Stimulated activated effector memory CD8-positive, alpha-beta T cell treated with anti-CD3 and anti-CD28 coated beads, Interleukin-12 subunit alpha, Interleukin-12 subunit beta, amount 100 ng/mL, for 72 hours (primary cell): Measurements from ENCODE around the gene CDK6.

ENCODE experiments used
- ATAC-seq: fragments of 150-1000 bp; cut with Tn5 transposase; 2 replicates; pipeline ENCODE4 v1.10.0; 2021
- DNase-seq, 2 donors: peaks; one replicate each; pipeline ENCODE4 v3.0.0; 2021 to 2022; ENCODE audit warnings: low spot score in 2 of 2
- H3K27ac Mint-ChIP-seq: one replicate; pipeline ENCODE4 v1.8.0; 2022; ENCODE audit warnings: mild to moderate bottlenecking, mixed read lengths
- H3K36me3 Mint-ChIP-seq: one replicate; pipeline ENCODE4 v1.8.0; 2022; ENCODE audit warnings: mild to moderate bottlenecking, mixed read lengths
- H3K4me1 Mint-ChIP-seq: one replicate; pipeline ENCODE4 v1.8.0; 2022; ENCODE audit warnings: mixed read lengths
- H3K4me3 Mint-ChIP-seq: one replicate; pipeline ENCODE4 v1.8.0; 2022; ENCODE audit warnings: mild to moderate bottlenecking, mixed read lengths
- H3K9me3 Mint-ChIP-seq: one replicate; pipeline ENCODE4 v1.8.0; 2022; ENCODE audit warnings: mixed read lengths

CDK6 gene

DNA sequence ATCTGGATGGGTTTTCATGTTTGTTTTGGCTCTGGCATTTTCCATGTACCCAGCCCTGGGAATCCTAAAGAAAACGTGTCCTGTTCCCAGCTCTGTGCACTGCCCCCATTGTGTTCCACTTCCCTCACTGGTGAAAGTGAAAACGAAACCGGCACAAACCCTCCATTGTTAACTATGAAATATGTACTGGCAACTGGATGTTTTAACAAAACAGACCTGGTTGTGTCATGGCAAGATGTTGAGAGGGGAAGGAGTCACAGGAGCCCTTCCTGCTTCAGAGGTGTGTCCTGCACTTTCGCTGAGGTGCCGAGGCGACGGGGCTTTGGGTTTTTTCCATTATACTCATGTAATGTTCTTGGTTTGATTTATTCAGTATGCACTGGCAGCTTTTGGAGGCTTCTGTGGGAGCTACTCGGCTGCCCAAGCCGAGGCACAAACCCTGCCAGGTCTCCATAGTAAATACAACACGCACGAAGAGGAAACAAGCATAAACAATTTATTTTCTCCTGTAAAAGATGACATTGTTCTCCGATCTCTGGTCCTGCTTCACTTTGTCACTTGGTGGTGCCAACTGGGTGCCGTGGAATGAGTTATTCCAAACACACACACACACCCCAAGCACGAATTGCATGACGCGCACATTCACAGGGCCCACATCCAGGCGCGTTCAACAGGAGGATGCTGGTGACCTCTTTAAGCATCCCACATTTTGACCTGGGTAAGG, 118.2 kb downstream of the CDK6 start:
- peaks cover 97% of the 10 kb centered on the region for H3K36me3 Mint-ChIP-seq
- ATAC-seq (peak; percentile 94), DNase-seq (peak in 1 of 2 donors; percentile 66)
- peaks cover 59% of the 10 kb centered on the region for H3K4me1 Mint-ChIP-seq
- peak overlapping the region; percentile 63 for H3K27ac Mint-ChIP-seq
- peak overlapping the region; percentile 56 for H3K4me3 Mint-ChIP-seq
- H3K9me3 Mint-ChIP-seq = no peaks in the 10 kb centered on the region

DNA sequence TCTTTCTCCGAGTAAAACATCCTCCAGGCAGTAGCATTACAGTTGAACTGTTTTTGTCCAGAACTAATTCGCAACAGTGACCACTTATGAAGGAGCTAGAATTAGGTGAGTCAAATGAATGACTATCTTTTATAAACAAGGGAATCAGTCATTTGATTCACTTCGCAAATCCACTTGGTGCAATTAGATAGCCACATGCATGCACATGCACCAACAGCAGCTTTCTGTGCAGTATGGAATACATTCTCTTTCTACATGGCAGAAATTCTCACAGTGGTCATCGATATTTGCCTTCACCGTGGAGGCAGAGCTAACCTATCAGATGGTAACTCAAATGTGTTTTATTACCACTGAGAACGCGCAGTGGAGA, 118.8 kb downstream of the CDK6 start:
- DNase-seq = no peak
- peak overlapping the region; percentile 56 for H3K4me3 Mint-ChIP-seq

DNA sequence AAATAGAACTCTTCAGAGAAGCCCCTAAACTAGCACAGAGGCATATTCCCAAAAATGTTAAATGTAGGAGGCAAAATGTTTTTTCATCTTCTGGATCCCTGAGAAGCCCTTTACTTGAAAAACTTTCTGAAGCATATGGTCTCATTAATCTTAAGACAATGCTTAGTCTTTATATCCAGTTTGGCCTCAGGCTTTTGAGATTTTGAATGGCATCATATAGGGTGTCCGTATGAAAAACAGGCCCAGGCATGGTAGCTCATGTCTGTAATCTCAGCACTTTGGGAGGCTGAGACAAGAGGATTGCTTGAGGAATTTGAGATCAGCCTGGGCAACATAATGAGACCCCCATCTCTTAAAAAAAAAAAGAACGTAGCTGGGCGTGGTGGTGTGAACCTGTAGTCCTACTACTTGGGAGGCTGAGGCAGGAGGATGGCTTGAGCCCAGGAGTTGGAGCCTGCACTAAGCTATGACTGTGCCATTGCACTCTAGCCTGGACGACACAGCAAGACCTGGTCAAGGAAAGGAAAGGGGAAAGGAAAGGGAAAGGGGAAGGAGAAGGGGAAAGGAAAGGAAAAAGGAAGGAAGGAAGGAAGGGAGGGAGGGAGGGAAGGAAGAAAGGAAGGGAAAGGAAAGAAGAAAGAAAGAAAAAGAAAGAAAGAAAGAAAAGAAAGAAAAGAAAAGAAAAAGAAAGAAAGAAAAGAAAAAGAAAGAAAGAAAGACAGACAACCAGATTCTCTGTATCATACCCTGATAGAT, 119.4 kb downstream of the CDK6 start:
- Mint-ChIP-seq H3K27ac (no peak overlapping the region), H3K4me3 (no peak overlapping the region), H3K9me3 (no peaks in the 10 kb centered on the region), H3K4me1 (peaks cover 49% of the 10 kb centered on the region), H3K36me3 (peaks cover 97% of the 10 kb centered on the region)
- ATAC-seq (no peak), DNase-seq (no peak)

More for the DNA sequence above, 118.8 kb downstream of the CDK6 start:
- H3K4me1 Mint-ChIP-seq = peaks cover 54% of the 10 kb centered on the region
- no peak for ATAC-seq
- peak overlapping the region; percentile 63 for H3K27ac Mint-ChIP-seq
- no peaks in the 10 kb centered on the region for H3K9me3 Mint-ChIP-seq
- H3K36me3 Mint-ChIP-seq = peaks cover 97% of the 10 kb centered on the region

DNA sequence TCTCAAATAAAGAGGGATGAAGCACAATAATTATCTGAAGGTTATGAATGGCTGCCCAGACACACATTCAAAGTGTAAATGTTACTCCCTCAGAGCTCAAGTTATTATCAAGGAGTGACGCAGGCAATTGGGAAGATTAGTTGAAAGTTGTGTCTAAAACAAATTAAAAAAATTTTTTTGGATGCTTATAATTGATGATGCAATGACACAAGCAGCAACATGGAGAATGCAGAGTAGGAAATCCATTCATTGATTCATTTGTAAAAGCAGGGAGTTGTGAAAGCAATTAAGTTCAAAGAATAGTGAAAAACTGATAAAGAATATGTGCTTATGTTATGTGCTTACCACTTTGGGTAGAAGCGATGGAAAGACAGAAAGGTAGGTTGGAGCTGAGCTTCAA, 120.4 kb downstream of the CDK6 start:
- peaks cover 100% of the 10 kb centered on the region for H3K36me3 Mint-ChIP-seq
- ATAC-seq (no peak), DNase-seq (no peak)
- no peaks in the 10 kb centered on the region for H3K9me3 Mint-ChIP-seq
- H3K4me3 Mint-ChIP-seq = no peak overlapping the region
- peak overlapping the region; percentile 13 for H3K27ac Mint-ChIP-seq
- H3K4me1 Mint-ChIP-seq = peaks cover 46% of the 10 kb centered on the region

DNA sequence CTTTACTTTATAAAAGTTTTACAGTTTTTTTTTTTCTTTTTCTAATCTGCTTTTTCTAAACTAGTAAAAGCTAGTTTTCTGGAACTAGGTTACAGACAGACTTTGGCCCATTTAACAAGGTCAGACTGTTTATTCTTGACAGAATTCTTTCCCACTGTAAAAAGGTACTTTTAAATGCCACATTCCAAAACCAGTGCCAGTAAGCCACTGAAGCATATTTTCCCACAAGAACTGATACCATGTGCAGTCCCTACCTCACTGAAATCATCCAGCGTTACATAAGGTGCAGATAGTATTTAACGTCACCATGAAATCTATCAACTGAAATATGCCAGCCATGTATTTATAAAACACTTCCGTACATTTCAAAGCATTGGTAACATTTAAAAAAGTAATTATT, 121.6 kb downstream of the CDK6 start:
- Mint-ChIP-seq H3K9me3 (no peaks in the 10 kb centered on the region), H3K27ac (no peak overlapping the region), H3K36me3 (peaks cover 100% of the 10 kb centered on the region), H3K4me1 (peaks cover 46% of the 10 kb centered on the region), H3K4me3 (no peak overlapping the region)
- no peak for ATAC-seq
- DNase-seq = no peak

DNA sequence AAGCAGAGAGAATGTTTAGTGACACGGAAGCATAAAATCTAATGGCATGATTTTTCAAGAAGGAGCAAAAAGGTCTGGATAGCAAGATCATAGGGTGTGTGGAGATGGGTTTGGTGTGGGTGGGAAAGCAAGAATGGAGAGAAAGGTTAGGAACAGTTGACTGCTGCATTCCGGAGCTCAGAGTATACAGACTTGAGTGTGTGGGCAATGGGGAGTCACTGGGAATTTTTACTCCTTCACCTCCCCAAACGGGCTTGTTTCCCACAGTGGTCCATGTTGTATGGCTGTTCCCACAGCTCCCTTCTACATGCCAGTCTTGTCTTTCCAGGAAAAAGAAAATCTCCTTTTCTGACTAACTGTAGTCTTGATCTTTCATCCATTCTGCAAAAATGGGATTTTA, 122.1 kb downstream of the CDK6 start:
- DNase-seq (no peak), ATAC-seq (no peak)
- Mint-ChIP-seq H3K9me3 (no peaks in the 10 kb centered on the region), H3K27ac (no peak overlapping the region), H3K4me3 (no peak overlapping the region), H3K4me1 (peaks cover 45% of the 10 kb centered on the region), H3K36me3 (peaks cover 97% of the 10 kb centered on the region)

DNA sequence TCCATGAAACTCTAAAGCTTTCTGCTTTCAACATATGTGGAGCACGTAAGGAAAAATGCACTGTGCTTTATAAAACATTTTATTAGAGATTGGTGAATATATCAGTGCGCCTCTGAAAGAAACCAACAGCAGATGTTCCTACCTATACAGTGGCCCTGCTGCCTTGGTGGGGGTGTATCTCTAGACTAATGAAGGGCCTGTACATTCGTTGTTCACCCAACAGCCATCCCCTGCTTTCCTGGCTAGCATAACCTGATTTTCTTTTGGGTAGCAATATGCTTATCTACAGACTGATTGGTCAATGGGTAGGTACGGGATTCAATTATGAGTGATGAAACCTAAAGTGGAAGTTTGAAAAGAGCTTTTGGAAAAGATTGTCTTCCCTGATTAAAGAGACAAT, 126.5 kb downstream of the CDK6 start:
- no peak for DNase-seq
- H3K4me1 Mint-ChIP-seq = peaks cover 50% of the 10 kb centered on the region
- H3K4me3 Mint-ChIP-seq = no peak overlapping the region
- no peaks in the 10 kb centered on the region for H3K9me3 Mint-ChIP-seq
- peaks cover 96% of the 10 kb centered on the region for H3K36me3 Mint-ChIP-seq
- no peak for ATAC-seq
- no peak overlapping the region for H3K27ac Mint-ChIP-seq

DNA sequence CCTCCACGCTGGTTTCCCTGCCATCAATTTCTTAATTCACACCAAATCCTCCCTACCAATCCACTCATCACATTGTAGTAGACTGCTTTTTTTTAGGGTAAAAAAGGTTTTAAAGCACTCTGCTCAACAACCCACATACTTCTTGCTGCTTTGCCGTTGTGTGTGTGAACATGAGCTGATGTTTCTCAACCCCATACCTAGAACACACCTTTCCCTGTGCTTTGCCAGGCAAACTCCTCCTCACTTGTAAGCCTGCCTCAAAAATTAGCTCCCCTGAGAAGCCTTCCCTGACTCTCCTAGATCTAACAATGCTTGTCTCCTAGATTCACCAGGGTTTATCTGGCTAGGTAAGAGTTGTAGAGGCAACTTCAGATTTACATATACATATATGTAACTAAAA, 127.2 kb downstream of the CDK6 start:
- DNase-seq = no peak
- ATAC-seq = no peak
- H3K4me3 Mint-ChIP-seq = peak overlapping the region; percentile 39
- peak overlapping the region; percentile 88 for H3K27ac Mint-ChIP-seq
- H3K36me3 Mint-ChIP-seq = peaks cover 96% of the 10 kb centered on the region
- no peaks in the 10 kb centered on the region for H3K9me3 Mint-ChIP-seq
- H3K4me1 Mint-ChIP-seq = peaks cover 47% of the 10 kb centered on the region

DNA sequence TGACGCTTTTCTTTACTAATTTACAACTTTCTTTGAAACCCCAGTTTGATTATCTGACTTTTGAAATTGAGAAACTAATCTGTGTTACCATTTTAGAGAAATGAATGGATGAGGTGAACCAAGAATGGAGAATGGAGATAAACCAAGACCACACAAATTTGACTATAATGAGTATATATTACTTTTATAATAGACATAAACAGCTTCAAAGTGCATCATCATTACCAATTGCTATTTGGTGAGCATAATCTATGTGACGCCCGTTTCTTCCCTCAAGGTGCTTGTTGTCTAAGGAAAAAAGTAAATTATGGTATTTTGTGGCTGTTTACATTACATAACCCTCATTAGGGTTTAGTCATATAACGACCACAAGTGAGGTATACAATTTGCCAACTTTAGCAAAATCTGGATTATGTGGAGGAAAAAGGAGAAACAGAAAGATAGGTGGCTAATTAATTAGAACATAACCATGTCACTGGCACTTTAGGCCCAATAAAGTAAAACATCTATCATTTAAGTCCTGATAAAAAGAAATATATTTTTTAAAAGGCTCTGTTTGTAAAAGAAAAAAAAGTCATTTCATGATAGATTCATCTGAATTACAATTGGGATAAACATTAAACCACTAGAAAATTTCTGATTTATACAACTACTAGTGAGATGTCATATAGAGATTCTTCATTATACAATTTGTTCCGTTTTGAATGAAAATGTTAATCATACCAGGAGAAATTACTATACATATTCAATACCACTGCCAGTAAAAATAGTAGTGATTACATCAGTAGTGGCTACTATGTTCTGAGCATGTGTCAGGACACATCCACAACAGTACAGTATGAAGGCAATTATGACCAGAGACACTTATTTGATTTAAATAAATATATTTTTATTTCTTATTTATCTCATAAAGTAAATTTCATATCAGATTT, 128.0 kb downstream of the CDK6 start:
- DNase-seq (no peak), ATAC-seq (peak; percentile 95)
- peak overlapping the region; percentile 88 for H3K27ac Mint-ChIP-seq
- peak overlapping the region; percentile 39 for H3K4me3 Mint-ChIP-seq
- peaks cover 92% of the 10 kb centered on the region for H3K36me3 Mint-ChIP-seq
- no peaks in the 10 kb centered on the region for H3K9me3 Mint-ChIP-seq
- peaks cover 48% of the 10 kb centered on the region for H3K4me1 Mint-ChIP-seq

DNA sequence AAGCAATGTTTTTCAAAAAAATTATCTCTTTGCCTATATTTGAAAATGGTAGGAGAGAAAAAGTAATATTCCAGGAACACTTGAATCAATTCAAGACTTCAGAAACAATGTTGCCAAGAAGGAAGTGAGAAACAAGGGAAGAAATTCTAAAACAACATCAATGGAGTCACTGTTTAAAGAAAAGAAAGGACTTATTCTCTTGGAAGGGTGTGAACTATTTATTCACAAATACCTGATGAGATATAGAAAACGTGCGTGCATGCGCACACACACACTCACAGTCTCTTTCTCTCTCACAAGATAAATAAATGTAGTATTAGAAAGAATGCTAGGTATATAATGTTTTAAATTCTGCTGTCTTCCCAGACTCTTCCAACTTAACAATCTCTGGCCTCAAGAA, 128.9 kb downstream of the CDK6 start:
- H3K9me3 Mint-ChIP-seq = no peaks in the 10 kb centered on the region
- DNase-seq = no peak
- H3K27ac Mint-ChIP-seq = peak overlapping the region; percentile 88
- peaks cover 92% of the 10 kb centered on the region for H3K36me3 Mint-ChIP-seq
- H3K4me1 Mint-ChIP-seq = peaks cover 48% of the 10 kb centered on the region
- no peak for ATAC-seq
- H3K4me3 Mint-ChIP-seq = peak overlapping the region; percentile 34

DNA sequence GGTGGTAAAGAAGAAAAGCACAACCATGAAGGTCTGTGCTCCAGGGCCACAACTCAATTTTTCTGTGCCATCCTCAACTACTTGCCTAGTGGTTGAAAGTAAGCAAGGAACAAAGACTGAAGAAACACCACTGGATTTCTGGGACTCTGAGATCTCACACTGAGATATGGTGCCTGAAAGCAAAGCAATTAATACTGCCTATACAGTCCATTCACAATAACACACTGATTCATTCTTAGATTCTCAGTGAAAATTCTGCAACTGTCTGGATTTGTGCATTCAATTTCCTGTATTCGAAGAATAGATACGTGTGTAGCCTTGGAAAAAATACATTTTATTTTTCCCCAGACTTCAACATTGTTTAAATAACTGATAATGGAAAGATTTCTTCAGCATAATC, 129.8 kb downstream of the CDK6 start:
- peaks cover 48% of the 10 kb centered on the region for H3K4me1 Mint-ChIP-seq
- H3K9me3 Mint-ChIP-seq = no peaks in the 10 kb centered on the region
- DNase-seq (no peak), ATAC-seq (peak; percentile 47)
- H3K27ac Mint-ChIP-seq = peak overlapping the region; percentile 88
- peaks cover 91% of the 10 kb centered on the region for H3K36me3 Mint-ChIP-seq
- H3K4me3 Mint-ChIP-seq = no peak overlapping the region

DNA sequence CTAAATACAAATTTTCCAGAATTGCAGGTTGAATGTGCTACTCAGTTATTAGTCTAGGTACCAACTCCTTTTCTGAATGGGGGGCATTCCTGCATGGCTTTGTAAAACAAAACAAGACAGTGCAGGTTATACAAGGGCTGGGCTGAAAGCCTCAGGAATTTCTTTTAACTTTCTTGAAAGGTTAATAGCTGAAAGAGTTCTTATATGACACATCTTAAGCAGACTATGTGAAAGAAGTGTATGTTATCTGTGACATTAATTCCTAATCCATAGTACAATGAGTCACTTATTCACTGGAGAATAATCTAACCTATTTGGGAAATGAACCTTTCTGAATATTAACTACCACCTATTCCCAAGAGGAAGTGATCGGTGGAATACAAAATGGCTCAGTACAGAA, 130.5 kb downstream of the CDK6 start:
- ATAC-seq (no peak), DNase-seq (no peak)
- no peak overlapping the region for H3K27ac Mint-ChIP-seq
- no peaks in the 10 kb centered on the region for H3K9me3 Mint-ChIP-seq
- H3K4me1 Mint-ChIP-seq = peaks cover 50% of the 10 kb centered on the region
- H3K4me3 Mint-ChIP-seq = no peak overlapping the region
- peaks cover 91% of the 10 kb centered on the region for H3K36me3 Mint-ChIP-seq

DNA sequence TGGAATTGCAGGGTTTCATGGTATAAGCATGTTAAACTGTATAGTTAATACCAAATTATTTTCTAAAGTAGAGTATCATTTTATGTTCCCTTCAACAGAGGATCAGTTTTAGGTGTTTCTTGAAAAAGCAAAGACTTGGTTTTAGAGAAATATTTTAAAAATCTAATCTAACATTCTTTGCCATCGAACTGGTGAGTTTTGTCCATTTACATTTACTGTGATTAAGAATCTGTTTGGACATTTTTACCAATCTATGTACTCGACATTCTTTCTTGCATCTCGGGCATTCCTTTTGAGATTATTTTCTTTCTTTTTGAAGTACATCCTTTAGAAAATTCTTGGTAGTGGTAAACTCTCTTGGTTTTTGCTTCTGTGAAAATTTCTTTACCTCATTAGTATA, 131.5 kb downstream of the CDK6 start:
- Mint-ChIP-seq H3K36me3 (peaks cover 91% of the 10 kb centered on the region), H3K4me1 (peaks cover 50% of the 10 kb centered on the region)
- no peak for ATAC-seq

DNA sequence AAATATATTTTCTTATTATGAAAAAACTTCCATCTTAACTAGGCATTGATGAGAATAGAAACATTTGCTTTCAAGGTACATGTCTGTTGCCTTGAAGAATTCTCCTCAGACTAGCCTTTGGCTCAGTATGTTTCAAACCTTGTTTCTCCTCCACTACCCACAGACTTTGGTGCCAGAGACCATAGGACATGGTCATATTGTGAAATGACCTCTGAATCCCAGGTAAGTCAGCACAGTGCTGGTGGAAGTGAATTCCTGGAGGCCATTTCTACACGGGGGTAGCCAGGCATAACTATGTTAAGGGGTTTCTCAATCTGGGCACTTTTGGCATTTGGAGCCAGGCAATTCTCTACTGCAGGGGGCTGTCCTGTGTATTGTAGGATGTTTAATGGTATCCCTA, 133.8 kb downstream of the CDK6 start:
- Mint-ChIP-seq H3K4me3 (no peak overlapping the region), H3K27ac (peak overlapping the region; percentile 14), H3K9me3 (no peaks in the 10 kb centered on the region), H3K36me3 (peaks cover 92% of the 10 kb centered on the region), H3K4me1 (peaks cover 32% of the 10 kb centered on the region)
- DNase-seq (no peak), ATAC-seq (no peak)

More for the DNA sequence above, 131.5 kb downstream of the CDK6 start:
- no peak overlapping the region for H3K27ac Mint-ChIP-seq
- H3K4me3 Mint-ChIP-seq = no peak overlapping the region
- H3K9me3 Mint-ChIP-seq = no peaks in the 10 kb centered on the region
- DNase-seq = no peak

DNA sequence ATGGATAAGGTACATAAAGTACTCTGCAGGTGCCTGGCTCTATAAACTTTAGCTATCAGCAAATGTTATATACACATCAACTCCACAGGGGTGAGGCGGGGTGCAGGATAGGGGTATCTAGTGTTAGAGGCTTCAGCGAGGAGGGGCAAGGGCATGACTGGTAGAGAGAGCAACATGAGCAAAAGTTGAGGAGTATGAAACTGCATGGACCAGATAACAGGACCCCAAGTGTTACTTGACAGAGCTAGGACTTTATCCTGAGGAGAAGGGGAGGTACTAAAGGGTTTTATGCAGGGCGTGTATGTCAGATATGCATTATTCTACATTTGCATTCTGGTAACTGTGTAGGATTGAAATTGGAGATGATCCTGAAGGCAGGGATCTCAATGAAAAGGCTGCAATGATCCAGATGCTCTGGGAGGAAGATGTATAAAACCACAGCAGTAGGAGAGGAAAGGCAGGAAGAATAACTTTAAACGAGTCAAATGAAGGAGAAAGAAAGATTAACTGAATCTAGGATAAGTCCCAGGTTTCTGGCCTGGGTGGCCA, 136.3 kb downstream of the CDK6 start:
- H3K9me3 Mint-ChIP-seq = no peaks in the 10 kb centered on the region
- H3K36me3 Mint-ChIP-seq = peaks cover 91% of the 10 kb centered on the region
- H3K27ac Mint-ChIP-seq = peak overlapping the region; percentile 2
- ATAC-seq (no peak), DNase-seq (no peak)
- no peak overlapping the region for H3K4me3 Mint-ChIP-seq
- H3K4me1 Mint-ChIP-seq = peaks cover 32% of the 10 kb centered on the region
